HEK293 (cell line): Measurements from ENCODE around the gene SPATA24.

Source experiments
- CTCF ChIA-PET: fragments of 350-600 bp; formaldehyde crosslinking; extraction: SDS; loops from one replicate; lab custom pipeline; 2021; ENCODE audit warnings: antibody characterized with exemption; lab: Yijun Ruan, JAX
- POLR2A ChIA-PET: fragments of 300-600 bp; formaldehyde crosslinking; extraction: SDS; loops from one replicate; lab custom pipeline; 2020; ENCODE audit warnings: antibody characterized with exemption, inconsistent platforms; lab: Yijun Ruan, JAX
- H3K27ac ChIP-seq: fragments of 200-500 bp; sonication (Bioruptor generic); 2 replicates; pipeline ENCODE4 v1.5.1; 2014; ENCODE audit warnings: low read depth, low read length, control low read depth, inconsistent platforms; ENCODE audit errors: extremely low read depth
- H3K36me3 ChIP-seq, 2 experiments: fragments of 200-500 bp in 1 of 2; sonication (Bioruptor generic) in 1 of 2; 1 replicate in 1 of 2; 2 replicates in 1 of 2; pipeline ENCODE4 v1.5.1; 2014 to 2017; ENCODE audit warnings: inconsistent platforms in 2 of 2, low read length in 2 of 2; ENCODE audit not compliant: control insufficient read depth in 2 of 2, insufficient read depth in 1 of 2
- H3K4me1 ChIP-seq: fragments of 200-500 bp; sonication (Bioruptor generic); 2 replicates; pipeline ENCODE4 v1.5.1; 2014; ENCODE audit warnings: mild to moderate bottlenecking, low read length, inconsistent platforms; ENCODE audit not compliant: control insufficient read depth, insufficient read depth
- H3K4me3 ChIP-seq: 2 replicates; pipeline ENCODE4 v1.5.1; 2011; ENCODE audit warnings: low read depth, mild to moderate bottlenecking, control low read depth, low read length, moderate library complexity
- H3K9me3 ChIP-seq: fragments of 200-500 bp; sonication (Bioruptor generic); 2 replicates; pipeline ENCODE4 v1.5.1; 2014; ENCODE audit warnings: low read depth, low read length, inconsistent platforms; ENCODE audit not compliant: control insufficient read depth, insufficient read depth
- FEZF1 ChIP-seq: fragments of 450-650 bp; formaldehyde crosslinking; IDR thresholded peaks from 2 replicates; pipeline ENCODE4 v1.5.1; 2016; ENCODE audit warnings: missing biosample characterization, missing genetic modification characterization
- GLIS1 ChIP-seq: fragments of 450-650 bp; formaldehyde crosslinking; IDR thresholded peaks from 2 replicates; pipeline ENCODE4 v1.5.1; 2016; ENCODE audit warnings: missing biosample characterization, missing genetic modification characterization
- PRDM6 ChIP-seq: fragments of 450-650 bp; formaldehyde crosslinking; IDR thresholded peaks from 2 replicates; pipeline ENCODE4 v1.5.1; 2017; ENCODE audit warnings: missing biosample characterization, missing genetic modification characterization
- SETDB1 ChIP-seq: IDR thresholded peaks from one replicate; pipeline ENCODE4 v1.6.1; 2017; ENCODE audit warnings: mild to moderate bottlenecking, low read length, moderate library complexity, mixed read lengths; ENCODE audit not compliant: insufficient read length
- TRIM28 ChIP-seq: IDR thresholded peaks from 2 replicates; pipeline ENCODE4 v1.6.1; 2011; ENCODE audit warnings: low read length, control low read depth, borderline replicate concordance
- ZBTB10 ChIP-seq: fragments of 450-650 bp; formaldehyde crosslinking; IDR thresholded peaks from 2 replicates; pipeline ENCODE4 v1.5.1; 2016; ENCODE audit warnings: missing biosample characterization, missing genetic modification characterization
- ZBTB44 ChIP-seq: fragments of 450-650 bp; IDR thresholded peaks from 2 replicates; pipeline ENCODE4 v1.5.1; 2018; ENCODE audit warnings: missing biosample characterization, mild to moderate bottlenecking, missing genetic modification characterization
- ZFP37 ChIP-seq: fragments of 450-650 bp; formaldehyde crosslinking; IDR thresholded peaks from 2 replicates; pipeline ENCODE4 v1.5.1; 2016; ENCODE audit warnings: missing biosample characterization, missing genetic modification characterization
- ZIC2 ChIP-seq: fragments of 450-650 bp; formaldehyde crosslinking; IDR thresholded peaks from 2 replicates; pipeline ENCODE4 v1.5.1; 2016; ENCODE audit warnings: missing biosample characterization, missing genetic modification characterization
- ZNF148 ChIP-seq: fragments of 450-650 bp; formaldehyde crosslinking; IDR thresholded peaks from 2 replicates; pipeline ENCODE4 v1.5.0; 2017; ENCODE audit warnings: missing biosample characterization, missing genetic modification characterization, borderline replicate concordance
- ZNF266 ChIP-seq: fragments of 450-650 bp; formaldehyde crosslinking; IDR thresholded peaks from 2 replicates; pipeline ENCODE4 v1.5.1; 2016; ENCODE audit warnings: missing biosample characterization, missing genetic modification characterization, low read depth
- ZNF362 ChIP-seq: fragments of 450-650 bp; formaldehyde crosslinking; IDR thresholded peaks from 2 replicates; pipeline ENCODE4 v1.5.1; 2016; ENCODE audit warnings: missing biosample characterization, missing genetic modification characterization
- ZNF426 ChIP-seq: fragments of 450-650 bp; formaldehyde crosslinking; IDR thresholded peaks from 2 replicates; pipeline ENCODE4 v1.5.1; 2017; ENCODE audit warnings: missing biosample characterization, missing genetic modification characterization, mild to moderate bottlenecking, inconsistent platforms, moderate library complexity
- ZNF626 ChIP-seq: fragments of 450-650 bp; sonication (Bioruptor Pico); formaldehyde crosslinking; IDR thresholded peaks from 2 replicates; pipeline ENCODE4 v1.5.1; 2018; ENCODE audit warnings: missing biosample characterization, missing genetic modification characterization, inconsistent platforms
- ZNF785 ChIP-seq: fragments of 450-650 bp; formaldehyde crosslinking; IDR thresholded peaks from 2 replicates; pipeline ENCODE4 v1.5.1; 2016; ENCODE audit warnings: missing biosample characterization, missing genetic modification characterization
- ZXDB ChIP-seq: fragments of 450-650 bp; formaldehyde crosslinking; IDR thresholded peaks from 2 replicates; pipeline ENCODE4 v1.5.1; 2016; ENCODE audit warnings: missing biosample characterization, missing genetic modification characterization
- TF ChIP-seq, protein P1 (sequence below): fragments of 450-650 bp; formaldehyde crosslinking; IDR thresholded peaks from 2 replicates; pipeline ENCODE4 v1.5.1; 2016; ENCODE audit warnings: missing biosample characterization, missing genetic modification characterization
- TF ChIP-seq, protein P2 (sequence below): fragments of 450-650 bp; formaldehyde crosslinking; IDR thresholded peaks from 2 replicates; pipeline ENCODE4 v1.5.1; 2016; ENCODE audit warnings: missing biosample characterization, missing genetic modification characterization
- TF ChIP-seq, protein P3 (sequence below): fragments of 450-650 bp; formaldehyde crosslinking; IDR thresholded peaks from 2 replicates; pipeline ENCODE4 v1.5.1; 2016; ENCODE audit warnings: missing biosample characterization, missing genetic modification characterization

SPATA24 gene

GRCh38 chr5:139417214-139417613, 13.3 kb upstream of the SPATA24 start:
- Histone ChIP-seq H3K36me3 (peaks cover 26 to 73% of the 10 kb centered on the region in 2 experiments), H3K4me3 (no peak overlapping the region), H3K4me1 (peaks cover 3% of the 10 kb centered on the region; the same call in 1 of the 2 replicates), H3K27ac (0 out of 2 replicates have a peak overlapping the region, but pooled peaks have one; percentile 28), H3K9me3 (no peaks in the 10 kb centered on the region)
- ChIA-PET POLR2A (interaction anchor here (1.6 kb wide), 1 partner anchor 22 kb away, joined by 6 read pairs; the partner anchor contains the start of gene DNAJC18), CTCF (interaction anchor here (0.6 to 9.2 kb wide), 3 partner anchors 13 to 129 kb away, joined by 3 to 246 read pairs (median 8); no protein-coding TSS in a partner anchor)
- TF ChIP-seq ZBTB10 (tag by site-specific recombination) (no peak), ZNF426 (tag by site-specific recombination) (no peak), ZNF785 (tag by site-specific recombination) (no peak), ZNF626 (tag by site-specific recombination) (no peak), ZIC2 (tag by site-specific recombination) (no peak), SETDB1 (no peak), GLIS1 (tag by site-specific recombination) (peak; percentile 91), ZNF362 (tag by site-specific recombination) (peak; percentile 73; the same call in 1 of the 2 replicates), FEZF1 (peak; percentile 26; the same call in 1 of the 2 replicates), TRIM28 (no peak), ZXDB (tag by site-specific recombination) (no peak), ZFP37 (tag by site-specific recombination) (no peak), ZNF148 (tag by site-specific recombination) (no peak), ZBTB44 (tag by site-specific recombination) (peak; percentile 41; the same call in 1 of the 2 replicates), ZNF266 (no peak), PRDM6 (tag by site-specific recombination) (peak; percentile 60)
- TF ChIP-seq, protein P1, sequence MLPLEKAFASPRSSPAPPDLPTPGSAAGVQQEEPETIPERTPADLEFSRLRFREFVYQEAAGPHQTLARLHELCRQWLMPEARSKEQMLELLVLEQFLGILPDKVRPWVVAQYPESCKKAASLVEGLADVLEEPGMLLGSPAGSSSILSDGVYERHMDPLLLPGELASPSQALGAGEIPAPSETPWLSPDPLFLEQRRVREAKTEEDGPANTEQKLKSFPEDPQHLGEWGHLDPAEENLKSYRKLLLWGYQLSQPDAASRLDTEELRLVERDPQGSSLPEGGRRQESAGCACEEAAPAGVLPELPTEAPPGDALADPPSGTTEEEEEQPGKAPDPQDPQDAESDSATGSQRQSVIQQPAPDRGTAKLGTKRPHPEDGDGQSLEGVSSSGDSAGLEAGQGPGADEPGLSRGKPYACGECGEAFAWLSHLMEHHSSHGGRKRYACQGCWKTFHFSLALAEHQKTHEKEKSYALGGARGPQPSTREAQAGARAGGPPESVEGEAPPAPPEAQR: no peak
- TF ChIP-seq, protein P2, sequence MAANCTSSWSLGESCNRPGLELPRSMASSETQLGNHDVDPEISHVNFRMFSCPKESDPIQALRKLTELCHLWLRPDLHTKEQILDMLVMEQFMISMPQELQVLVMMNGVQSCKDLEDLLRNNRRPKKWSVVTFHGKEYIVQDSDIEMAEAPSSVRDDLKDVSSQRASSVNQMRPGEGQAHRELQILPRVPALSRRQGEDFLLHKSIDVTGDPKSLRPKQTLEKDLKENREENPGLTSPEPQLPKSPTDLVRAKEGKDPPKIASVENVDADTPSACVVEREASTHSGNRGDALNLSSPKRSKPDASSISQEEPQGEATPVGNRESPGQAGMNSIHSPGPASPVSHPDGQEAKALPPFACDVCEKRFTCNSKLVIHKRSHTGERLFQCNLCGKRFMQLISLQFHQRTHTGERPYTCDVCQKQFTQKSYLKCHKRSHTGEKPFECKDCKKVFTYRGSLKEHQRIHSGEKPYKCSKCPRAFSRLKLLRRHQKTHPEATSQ (tag by site-specific recombination): no peak
- TF ChIP-seq, protein P3, sequence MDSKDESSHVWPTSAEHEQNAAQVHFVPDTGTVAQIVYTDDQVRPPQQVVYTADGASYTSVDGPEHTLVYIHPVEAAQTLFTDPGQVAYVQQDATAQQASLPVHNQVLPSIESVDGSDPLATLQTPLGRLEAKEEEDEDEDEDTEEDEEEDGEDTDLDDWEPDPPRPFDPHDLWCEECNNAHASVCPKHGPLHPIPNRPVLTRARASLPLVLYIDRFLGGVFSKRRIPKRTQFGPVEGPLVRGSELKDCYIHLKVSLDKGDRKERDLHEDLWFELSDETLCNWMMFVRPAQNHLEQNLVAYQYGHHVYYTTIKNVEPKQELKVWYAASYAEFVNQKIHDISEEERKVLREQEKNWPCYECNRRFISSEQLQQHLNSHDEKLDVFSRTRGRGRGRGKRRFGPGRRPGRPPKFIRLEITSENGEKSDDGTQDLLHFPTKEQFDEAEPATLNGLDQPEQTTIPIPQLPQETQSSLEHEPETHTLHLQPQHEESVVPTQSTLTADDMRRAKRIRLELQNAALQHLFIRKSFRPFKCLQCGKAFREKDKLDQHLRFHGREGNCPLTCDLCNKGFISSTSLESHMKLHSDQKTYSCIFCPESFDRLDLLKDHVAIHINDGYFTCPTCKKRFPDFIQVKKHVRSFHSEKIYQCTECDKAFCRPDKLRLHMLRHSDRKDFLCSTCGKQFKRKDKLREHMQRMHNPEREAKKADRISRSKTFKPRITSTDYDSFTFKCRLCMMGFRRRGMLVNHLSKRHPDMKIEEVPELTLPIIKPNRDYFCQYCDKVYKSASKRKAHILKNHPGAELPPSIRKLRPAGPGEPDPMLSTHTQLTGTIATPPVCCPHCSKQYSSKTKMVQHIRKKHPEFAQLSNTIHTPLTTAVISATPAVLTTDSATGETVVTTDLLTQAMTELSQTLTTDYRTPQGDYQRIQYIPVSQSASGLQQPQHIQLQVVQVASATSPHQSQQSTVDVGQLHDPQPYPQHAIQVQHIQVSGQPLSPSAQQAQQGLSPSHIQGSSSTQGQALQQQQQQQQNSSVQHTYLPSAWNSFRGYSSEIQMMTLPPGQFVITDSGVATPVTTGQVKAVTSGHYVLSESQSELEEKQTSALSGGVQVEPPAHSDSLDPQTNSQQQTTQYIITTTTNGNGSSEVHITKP: 0 out of 2 replicates have a peak, but pooled peaks have one; percentile 14
